ENCODE measurements around the gene TNFRSF8. TPM values are rescaled to one million over a fixed set of nuclear protein-coding genes. Genes with fewer than 3 reads are reported as not detected.
A peak's percentile ranks its signal among the peaks of the same experiment; 100 is the strongest.

TNFRSF8 gene
- total RNA-seq, 1 donor from 2014 or later: 0.52 TPM

DNA sequence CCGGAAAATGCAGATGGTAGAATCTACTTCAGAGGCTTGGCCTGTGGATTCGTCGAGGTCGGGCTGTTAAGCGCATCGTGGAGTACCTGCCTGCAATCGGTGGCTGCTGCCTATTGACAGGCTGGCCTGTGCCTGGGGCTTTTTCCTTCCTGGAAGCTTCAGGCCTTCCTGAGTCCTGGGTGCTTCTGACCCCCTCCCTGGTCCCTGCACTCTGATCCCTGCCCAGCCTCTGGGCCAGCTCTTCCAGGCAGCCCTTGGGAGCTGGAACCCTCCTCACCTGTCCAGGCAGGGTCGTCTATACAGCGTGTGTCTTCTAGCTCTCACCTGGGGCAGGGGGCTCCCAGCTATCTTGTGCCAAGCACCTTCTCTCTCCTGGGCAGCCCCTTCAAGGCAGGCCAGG lies 63.7 kb downstream of the TNFRSF8 start:
- H3K4me1 ChIP-seq (ENCODE audit: control insufficient read depth in 3 of 3, insufficient read depth in 3 of 3, low read length in 3 of 3): peaks cover 8 to 33% (median 15%) of the 10 kb centered on the region in 3 donors
- peak overlapping the region in 1 of 3 donors; percentile 40 for H3K9ac ChIP-seq (ENCODE audit: low read depth in 1 of 3, low read length in 3 of 3)
- H3K9me3 ChIP-seq (ENCODE audit: control insufficient read depth in 3 of 3, low read length in 3 of 3): no peaks in the 10 kb centered on the region
- H3K36me3 ChIP-seq (ENCODE audit: control insufficient read depth in 3 of 3, insufficient read depth in 3 of 3, low read length in 3 of 3): no peaks in the 10 kb centered on the region
- no peak overlapping the region for H3K4me3 ChIP-seq (ENCODE audit: low read length in 3 of 3)
- H3K27me3 ChIP-seq (ENCODE audit: control insufficient read depth in 3 of 3, insufficient read depth in 3 of 3, low read length in 3 of 3): no peaks in the 10 kb centered on the region
- peak overlapping the region; percentile 37 for H3K27ac ChIP-seq (ENCODE audit: low read depth, low read length)

DNA sequence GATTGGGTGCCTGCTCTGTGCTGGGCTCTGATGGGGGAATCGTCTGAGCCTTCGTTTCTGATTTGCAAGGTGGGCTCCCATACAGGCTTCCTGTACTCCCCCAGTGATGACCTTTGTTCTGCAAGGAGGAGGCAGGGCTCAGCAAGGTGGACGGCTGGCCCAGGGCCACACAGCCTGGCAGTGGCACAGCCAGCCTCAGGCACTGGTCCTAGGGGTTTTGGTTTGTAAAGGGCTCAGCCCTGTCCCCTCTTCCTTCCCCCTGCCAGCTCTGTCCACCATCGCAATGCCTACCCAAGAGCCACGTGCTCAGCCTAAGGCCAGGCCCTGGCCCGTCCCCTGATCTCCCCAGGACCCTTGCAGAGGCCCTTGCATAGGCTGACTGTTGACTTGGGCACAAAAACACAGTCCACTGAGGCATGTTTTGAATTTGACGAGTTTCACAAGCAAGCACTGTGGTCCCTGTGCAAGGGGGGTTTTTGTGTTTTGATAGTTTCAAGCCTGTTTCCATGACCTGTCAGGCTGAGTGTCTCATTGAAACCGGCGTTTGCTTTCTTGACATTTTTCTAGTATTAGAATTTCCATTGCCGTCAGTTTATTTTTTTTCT lies 64.2 kb downstream of the TNFRSF8 start:
- Histone ChIP-seq H3K9me3 (ENCODE audit: control insufficient read depth in 3 of 3, low read length in 3 of 3) (no peaks in the 10 kb centered on the region), H3K9ac (ENCODE audit: low read depth in 1 of 3, low read length in 3 of 3) (no peak overlapping the region), H3K36me3 (ENCODE audit: control insufficient read depth in 3 of 3, insufficient read depth in 3 of 3, low read length in 3 of 3) (no peaks in the 10 kb centered on the region), H3K27ac (ENCODE audit: low read depth, low read length) (no peak overlapping the region), H3K4me1 (ENCODE audit: control insufficient read depth in 3 of 3, insufficient read depth in 3 of 3, low read length in 3 of 3) (peaks cover 11 to 36% (median 16%) of the 10 kb centered on the region in 3 donors), H3K4me3 (ENCODE audit: low read length in 3 of 3) (no peak overlapping the region), H3K27me3 (ENCODE audit: control insufficient read depth in 3 of 3, insufficient read depth in 3 of 3, low read length in 3 of 3) (no peaks in the 10 kb centered on the region)

DNA sequence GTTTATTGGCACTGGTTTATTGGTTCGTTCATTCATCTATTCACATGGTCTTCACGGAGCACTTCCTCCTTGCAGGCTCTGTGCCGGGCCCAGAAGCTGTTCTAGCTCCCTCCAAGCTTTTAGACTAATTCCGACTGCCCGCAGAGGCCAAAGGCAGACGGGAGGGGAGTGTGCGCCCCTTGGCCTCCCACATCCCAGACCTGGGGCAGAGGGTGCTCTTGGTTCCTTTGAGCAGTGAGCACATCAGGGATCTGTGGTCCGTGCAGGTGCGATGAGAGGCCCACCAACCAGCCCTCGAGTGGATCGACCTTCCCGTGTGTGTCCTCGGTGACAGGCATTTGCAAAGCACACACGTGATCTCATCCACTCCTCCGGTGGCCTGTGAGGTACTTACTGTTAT lies 65.0 kb downstream of the TNFRSF8 start:
- no peaks in the 10 kb centered on the region for H3K9me3 ChIP-seq (ENCODE audit: control insufficient read depth in 3 of 3, low read length in 3 of 3)
- no peaks in the 10 kb centered on the region for H3K36me3 ChIP-seq (ENCODE audit: control insufficient read depth in 3 of 3, insufficient read depth in 3 of 3, low read length in 3 of 3)
- no peak overlapping the region for H3K4me3 ChIP-seq (ENCODE audit: low read length in 3 of 3)
- H3K27ac ChIP-seq (ENCODE audit: low read depth, low read length): no peak overlapping the region
- peaks cover 13 to 36% (median 20%) of the 10 kb centered on the region in 3 donors for H3K4me1 ChIP-seq (ENCODE audit: control insufficient read depth in 3 of 3, insufficient read depth in 3 of 3, low read length in 3 of 3)
- no peak overlapping the region for H3K9ac ChIP-seq (ENCODE audit: low read depth in 1 of 3, low read length in 3 of 3)
- no peaks in the 10 kb centered on the region for H3K27me3 ChIP-seq (ENCODE audit: control insufficient read depth in 3 of 3, insufficient read depth in 3 of 3, low read length in 3 of 3)

DNA sequence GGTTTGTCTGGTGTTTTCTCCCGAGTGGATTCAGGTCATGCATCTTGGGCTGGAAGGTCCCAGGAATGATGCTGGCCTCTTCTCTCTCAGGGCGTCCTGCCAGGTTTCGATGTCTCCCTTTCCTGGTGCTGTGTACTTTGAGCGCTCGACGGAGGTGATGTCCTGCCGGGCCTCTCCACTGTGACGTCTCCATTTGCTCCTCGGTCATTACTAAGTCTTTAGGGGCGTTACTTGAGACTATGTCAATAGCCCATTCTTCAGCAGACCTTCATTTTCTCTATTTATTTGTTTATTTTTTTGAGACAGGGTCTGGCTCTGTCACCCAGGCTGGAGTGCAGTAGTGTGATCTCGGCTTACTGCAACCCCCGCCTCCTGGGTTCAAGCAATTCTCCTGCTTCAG lies 66.5 kb downstream of the TNFRSF8 start:
- H3K9ac ChIP-seq (ENCODE audit: low read depth in 1 of 3, low read length in 3 of 3): no peak overlapping the region
- no peaks in the 10 kb centered on the region for H3K9me3 ChIP-seq (ENCODE audit: control insufficient read depth in 3 of 3, low read length in 3 of 3)
- H3K27ac ChIP-seq (ENCODE audit: low read depth, low read length): no peak overlapping the region
- H3K27me3 ChIP-seq (ENCODE audit: control insufficient read depth in 3 of 3, insufficient read depth in 3 of 3, low read length in 3 of 3): no peaks in the 10 kb centered on the region
- peaks cover 13 to 36% (median 20%) of the 10 kb centered on the region in 3 donors for H3K4me1 ChIP-seq (ENCODE audit: control insufficient read depth in 3 of 3, insufficient read depth in 3 of 3, low read length in 3 of 3)
- no peak overlapping the region for H3K4me3 ChIP-seq (ENCODE audit: low read length in 3 of 3)
- no peaks in the 10 kb centered on the region for H3K36me3 ChIP-seq (ENCODE audit: control insufficient read depth in 3 of 3, insufficient read depth in 3 of 3, low read length in 3 of 3)

DNA sequence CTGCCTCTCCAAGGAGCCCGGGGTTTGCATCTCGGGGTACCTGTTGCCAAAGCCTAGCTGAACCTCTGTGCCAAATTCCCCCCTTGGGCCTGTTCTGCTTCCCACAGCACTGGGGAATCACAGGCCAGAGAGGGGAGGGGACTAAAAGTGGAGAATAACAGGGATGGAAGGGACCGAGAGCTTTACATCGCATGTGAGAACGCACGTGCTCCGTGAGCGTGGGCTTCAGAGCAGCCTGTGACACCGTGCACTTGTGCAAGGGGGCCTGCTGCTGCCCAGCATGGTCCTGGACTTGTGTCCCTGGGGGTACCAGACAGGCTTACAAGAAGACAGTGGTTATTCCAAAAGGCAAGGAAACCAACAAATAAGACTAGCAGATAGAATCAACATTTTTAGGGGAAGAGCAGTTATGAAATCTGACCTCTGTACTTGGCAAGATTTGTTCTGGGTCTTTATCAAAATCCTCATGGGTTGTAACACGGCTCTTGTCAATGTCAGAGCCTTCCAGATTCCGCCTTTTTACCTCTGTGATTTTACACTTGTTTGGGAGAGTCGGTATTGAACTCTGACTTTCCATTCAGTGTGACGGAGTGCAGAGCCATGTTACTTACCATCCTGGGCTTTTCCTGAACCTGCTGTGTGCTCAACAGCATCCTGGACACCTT lies 67.5 kb downstream of the TNFRSF8 start:
- no peak overlapping the region for H3K9ac ChIP-seq (ENCODE audit: low read depth in 1 of 3, low read length in 3 of 3)
- no peaks in the 10 kb centered on the region for H3K36me3 ChIP-seq (ENCODE audit: control insufficient read depth in 3 of 3, insufficient read depth in 3 of 3, low read length in 3 of 3)
- no peak overlapping the region for H3K4me3 ChIP-seq (ENCODE audit: low read length in 3 of 3)
- no peaks in the 10 kb centered on the region for H3K27me3 ChIP-seq (ENCODE audit: control insufficient read depth in 3 of 3, insufficient read depth in 3 of 3, low read length in 3 of 3)
- H3K9me3 ChIP-seq (ENCODE audit: control insufficient read depth in 3 of 3, low read length in 3 of 3): no peaks in the 10 kb centered on the region
- H3K27ac ChIP-seq (ENCODE audit: low read depth, low read length): no peak overlapping the region
- H3K4me1 ChIP-seq (ENCODE audit: control insufficient read depth in 3 of 3, insufficient read depth in 3 of 3, low read length in 3 of 3): peaks cover 6 to 32% (median 14%) of the 10 kb centered on the region in 3 donors

DNA sequence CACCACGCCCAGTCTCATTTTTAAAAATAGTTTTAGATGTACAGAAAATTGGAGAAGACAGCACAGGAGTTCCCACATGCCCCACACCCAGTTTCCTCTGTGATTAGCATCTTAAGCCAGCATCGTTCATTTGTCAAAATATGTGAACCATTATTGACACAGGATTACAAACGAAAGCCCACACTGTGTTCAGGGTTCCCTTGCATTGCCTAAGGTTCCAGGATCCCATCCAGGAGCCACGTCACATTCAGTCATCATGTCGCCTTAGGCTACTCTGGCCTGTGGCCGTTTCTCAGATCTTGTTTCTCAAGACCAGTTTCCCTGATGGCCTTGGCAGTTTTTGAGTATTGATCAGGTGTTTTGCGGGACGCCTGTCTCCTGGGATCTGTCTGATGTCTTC lies 69.0 kb downstream of the TNFRSF8 start:
- no peaks in the 10 kb centered on the region for H3K27me3 ChIP-seq (ENCODE audit: control insufficient read depth in 3 of 3, insufficient read depth in 3 of 3, low read length in 3 of 3)
- H3K4me3 ChIP-seq (ENCODE audit: low read length in 3 of 3): no peak overlapping the region
- no peaks in the 10 kb centered on the region for H3K9me3 ChIP-seq (ENCODE audit: control insufficient read depth in 3 of 3, low read length in 3 of 3)
- peaks cover 9 to 21% (median 11%) of the 10 kb centered on the region in 3 donors for H3K4me1 ChIP-seq (ENCODE audit: control insufficient read depth in 3 of 3, insufficient read depth in 3 of 3, low read length in 3 of 3)
- no peak overlapping the region for H3K9ac ChIP-seq (ENCODE audit: low read depth in 1 of 3, low read length in 3 of 3)
- peak overlapping the region; percentile 16 for H3K27ac ChIP-seq (ENCODE audit: low read depth, low read length)
- H3K36me3 ChIP-seq (ENCODE audit: control insufficient read depth in 3 of 3, insufficient read depth in 3 of 3, low read length in 3 of 3): no peaks in the 10 kb centered on the region

DNA sequence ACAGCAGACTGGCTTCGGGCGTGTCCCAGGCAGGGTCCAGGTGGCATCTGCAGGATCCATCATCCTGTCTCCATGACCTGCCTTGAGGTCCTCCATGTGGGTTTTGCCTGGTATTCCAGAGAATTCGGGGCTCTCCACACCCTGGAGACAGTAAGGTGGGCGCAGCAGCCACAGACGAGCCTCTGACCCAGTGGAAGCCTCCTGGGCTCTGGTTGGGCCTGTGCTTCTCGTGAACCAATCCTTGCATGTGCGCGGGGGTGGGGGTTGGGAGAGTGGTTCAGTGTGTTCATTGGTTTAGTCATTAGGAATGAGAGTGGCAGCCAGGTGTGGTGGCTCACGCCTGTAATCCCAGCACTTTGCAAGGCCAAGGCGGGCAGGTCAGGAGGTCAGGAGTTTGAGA lies 71.6 kb downstream of the TNFRSF8 start:
- Histone ChIP-seq H3K9me3 (ENCODE audit: control insufficient read depth in 3 of 3, low read length in 3 of 3) (no peaks in the 10 kb centered on the region), H3K9ac (ENCODE audit: low read depth in 1 of 3, low read length in 3 of 3) (no peak overlapping the region), H3K36me3 (ENCODE audit: control insufficient read depth in 3 of 3, insufficient read depth in 3 of 3, low read length in 3 of 3) (no peaks in the 10 kb centered on the region), H3K27me3 (ENCODE audit: control insufficient read depth in 3 of 3, insufficient read depth in 3 of 3, low read length in 3 of 3) (no peaks in the 10 kb centered on the region), H3K27ac (ENCODE audit: low read depth, low read length) (no peak overlapping the region), H3K4me3 (ENCODE audit: low read length in 3 of 3) (no peak overlapping the region), H3K4me1 (ENCODE audit: control insufficient read depth in 3 of 3, insufficient read depth in 3 of 3, low read length in 3 of 3) (peaks cover 9 to 17% (median 9%) of the 10 kb centered on the region in 3 donors)

DNA sequence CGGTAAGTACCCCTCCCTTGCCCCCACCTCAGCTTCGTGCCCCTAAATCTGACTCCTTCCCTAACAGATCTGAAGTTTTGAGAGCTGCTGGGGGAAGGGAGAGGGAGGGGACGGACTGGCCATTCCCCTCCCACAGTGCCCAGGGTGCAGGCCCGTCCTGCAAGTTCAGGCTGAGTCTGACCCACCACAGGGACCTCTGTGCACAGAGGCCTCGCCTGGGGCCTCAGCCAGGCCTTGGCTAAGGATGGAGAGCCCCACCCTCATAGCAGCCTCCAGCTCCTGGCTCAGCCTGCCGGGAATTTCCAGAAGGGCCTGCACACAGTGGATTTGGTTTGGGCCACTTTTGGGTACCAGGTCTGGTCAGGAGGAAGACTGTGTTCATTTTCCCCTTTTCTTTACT lies 72.5 kb downstream of the TNFRSF8 start:
- no peaks in the 10 kb centered on the region for H3K9me3 ChIP-seq (ENCODE audit: control insufficient read depth in 3 of 3, low read length in 3 of 3)
- no peak overlapping the region for H3K9ac ChIP-seq (ENCODE audit: low read depth in 1 of 3, low read length in 3 of 3)
- H3K4me1 ChIP-seq (ENCODE audit: control insufficient read depth in 3 of 3, insufficient read depth in 3 of 3, low read length in 3 of 3): peaks cover 9 to 13% (median 9%) of the 10 kb centered on the region in 3 donors
- H3K27ac ChIP-seq (ENCODE audit: low read depth, low read length): no peak overlapping the region
- H3K27me3 ChIP-seq (ENCODE audit: control insufficient read depth in 3 of 3, insufficient read depth in 3 of 3, low read length in 3 of 3): no peaks in the 10 kb centered on the region
- no peaks in the 10 kb centered on the region for H3K36me3 ChIP-seq (ENCODE audit: control insufficient read depth in 3 of 3, insufficient read depth in 3 of 3, low read length in 3 of 3)
- H3K4me3 ChIP-seq (ENCODE audit: low read length in 3 of 3): no peak overlapping the region

DNA sequence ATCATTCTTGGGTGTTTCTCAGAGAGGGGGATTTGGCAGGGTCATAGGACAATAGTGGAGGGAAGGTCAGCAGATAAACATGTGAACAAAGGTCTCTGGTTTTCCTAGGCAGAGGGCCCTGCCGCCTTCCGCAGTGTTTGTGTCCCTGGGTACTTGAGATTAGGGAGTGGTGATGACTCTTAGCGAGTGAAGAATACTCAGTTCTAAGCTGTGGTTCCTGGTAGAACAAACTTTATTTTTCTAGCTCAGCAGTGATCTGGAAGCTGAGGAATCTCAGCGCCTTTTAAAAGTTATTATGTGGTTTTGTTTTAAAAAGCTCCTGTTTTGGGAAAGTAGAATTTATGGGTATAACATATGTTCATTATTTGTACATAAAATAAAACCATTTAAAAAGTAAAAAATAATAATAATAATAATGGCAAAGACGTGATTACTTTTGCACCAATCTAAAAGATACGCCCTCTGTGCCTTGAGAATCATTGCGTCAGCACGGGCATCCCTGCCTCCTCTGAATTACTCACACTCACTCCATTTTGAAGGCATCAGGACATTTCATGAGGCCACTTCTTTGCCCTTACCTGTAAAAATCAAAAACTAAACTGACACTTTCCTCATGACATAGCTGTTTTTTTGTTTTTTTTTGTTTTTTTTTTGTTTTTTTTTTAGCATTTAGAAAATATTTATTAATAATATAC lies 74.0 kb downstream of the TNFRSF8 start:
- no peak overlapping the region for H3K9ac ChIP-seq (ENCODE audit: low read depth in 1 of 3, low read length in 3 of 3)
- peaks cover 0 to 2% (median 0%) of the 10 kb centered on the region in 3 donors for H3K27me3 ChIP-seq (ENCODE audit: control insufficient read depth in 3 of 3, insufficient read depth in 3 of 3, low read length in 3 of 3)
- H3K4me1 ChIP-seq (ENCODE audit: control insufficient read depth in 3 of 3, insufficient read depth in 3 of 3, low read length in 3 of 3): peaks cover 9 to 11% (median 11%) of the 10 kb centered on the region in 3 donors
- no peak overlapping the region for H3K27ac ChIP-seq (ENCODE audit: low read depth, low read length)
- no peaks in the 10 kb centered on the region for H3K9me3 ChIP-seq (ENCODE audit: control insufficient read depth in 3 of 3, low read length in 3 of 3)
- no peaks in the 10 kb centered on the region for H3K36me3 ChIP-seq (ENCODE audit: control insufficient read depth in 3 of 3, insufficient read depth in 3 of 3, low read length in 3 of 3)
- no peak overlapping the region for H3K4me3 ChIP-seq (ENCODE audit: low read length in 3 of 3)
